GM12873 (cell line): Measurements from ENCODE around the gene EBF3.

ENCODE experiments used
- CTCF ChIP-seq: IDR thresholded peaks from 2 replicates; pipeline ENCODE4 v1.5.1; 2012; ENCODE audit warnings: low read depth, mild to moderate bottlenecking, moderate library complexity, low read length, control low read depth; ENCODE audit not compliant: insufficient read depth; ENCODE audit errors: missing control alignments

EBF3 gene

DNA sequence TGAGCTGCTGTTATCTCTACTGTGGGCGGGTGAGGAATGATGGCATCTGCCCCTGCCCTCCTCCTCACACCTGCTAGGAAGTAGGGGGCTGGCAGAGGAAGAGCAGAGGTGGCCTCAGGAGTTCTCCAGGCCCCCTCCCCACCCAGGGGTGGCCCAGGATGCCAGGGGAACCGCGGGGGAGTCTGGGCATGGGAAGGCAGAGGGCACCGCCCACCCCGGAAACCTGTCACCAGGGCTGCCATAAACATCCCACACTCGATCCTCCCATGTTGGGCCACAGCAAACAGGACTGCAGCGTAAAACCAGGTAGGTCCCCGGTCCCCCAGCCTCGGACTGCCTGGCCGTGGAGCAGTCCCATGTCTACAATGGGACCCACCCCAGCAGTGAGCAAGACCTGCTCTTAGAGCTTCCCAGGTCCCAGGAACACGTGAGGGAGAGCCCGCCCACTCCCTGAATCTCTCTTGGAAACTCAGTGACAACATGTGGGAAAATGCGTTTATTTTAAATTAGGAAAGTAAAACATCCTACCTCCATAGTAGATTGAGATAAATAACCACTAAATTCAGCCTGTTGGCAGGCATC is 23.4 kb downstream of the EBF3 start:
- TF ChIP-seq CTCF, result no peak

GRCh38 chr10:129939416-129940275 is 24.4 kb downstream of the EBF3 start:
- no peak for TF ChIP-seq CTCF

DNA sequence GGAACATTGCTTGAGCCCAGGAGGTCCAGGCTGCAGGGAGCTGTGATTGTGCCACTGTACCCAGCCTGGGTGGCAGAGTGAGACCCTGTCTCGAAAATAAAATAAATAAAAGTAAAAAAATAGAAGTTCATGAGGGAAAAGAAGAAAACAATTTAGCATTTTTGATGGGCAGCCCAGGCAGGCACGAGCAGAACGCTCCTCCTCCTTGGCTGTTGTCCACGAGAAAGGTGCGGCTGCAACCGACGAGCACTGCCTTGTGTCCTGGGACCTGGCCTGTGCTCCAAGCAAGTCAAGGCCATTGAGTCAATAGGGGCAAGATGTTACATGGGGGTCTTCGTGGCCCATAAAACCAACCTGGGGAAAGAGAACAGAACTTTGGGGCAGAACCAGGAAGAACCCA is 25.6 kb downstream of the EBF3 start:
- TF ChIP-seq CTCF, result no peak

DNA sequence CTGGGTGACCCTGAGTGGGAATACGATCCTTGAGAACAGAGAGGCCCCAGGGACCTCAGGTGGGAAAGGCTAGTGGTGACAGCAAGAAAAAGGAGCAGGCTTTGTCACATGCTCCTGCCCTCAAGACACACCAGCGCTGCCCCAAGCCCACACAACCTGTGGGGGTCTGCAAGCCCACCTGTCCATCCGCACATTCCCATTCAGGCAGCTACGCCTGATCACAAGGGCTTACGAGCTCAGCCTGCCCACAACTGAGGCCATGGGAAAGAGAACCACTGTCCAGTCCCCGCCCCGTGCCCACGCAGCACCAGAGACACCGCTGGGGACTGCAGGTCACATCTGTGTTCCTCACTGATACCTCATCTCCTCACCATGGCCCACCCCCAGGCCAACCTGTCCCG is 26.7 kb downstream of the EBF3 start:
- TF ChIP-seq CTCF, result no peak

- TF ChIP-seq CTCF, result no peak
Measured at GRCh38 chr10:129936923-129937300, 27.2 kb downstream of the EBF3 start.

GRCh38 chr10:129936266-129936922 is 27.7 kb downstream of the EBF3 start:
- TF ChIP-seq CTCF, result no peak

- no peak for TF ChIP-seq CTCF
Measured at GRCh38 chr10:129935867-129936152, 28.3 kb downstream of the EBF3 start.
